Measurements from ENCODE around the gene DIS3L2.

Gene DIS3L2

DNA sequence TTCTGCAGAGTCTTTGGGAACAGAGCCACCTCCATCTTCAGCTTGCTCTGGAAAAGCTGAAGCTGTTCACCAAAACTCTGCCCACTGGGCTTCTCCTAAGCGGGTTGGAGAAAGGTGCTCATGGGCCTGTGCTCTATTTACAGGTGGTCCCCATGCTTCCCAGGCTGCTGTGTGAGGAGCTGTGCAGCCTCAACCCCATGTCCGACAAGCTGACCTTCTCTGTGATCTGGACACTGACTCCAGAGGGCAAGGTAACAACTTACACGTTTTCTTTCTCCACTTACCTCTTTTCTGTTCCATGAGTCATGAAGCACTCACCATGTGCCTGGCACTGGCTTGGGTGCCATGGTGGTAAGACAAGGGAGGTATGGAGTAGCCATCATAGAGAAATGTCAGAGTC lies 287.6 kb downstream of the DIS3L2 start:
- TF ChIP-seq ZFX (IDR thresholded peaks at IDR 0.05; ENCODE audit: borderline replicate concordance) (no peak), CTCF (IDR thresholded peaks at IDR 0.05) (no peak)
- no peak overlapping the region for H3K27ac ChIP-seq

GRCh38 chr2:232250246-232251175 lies 289.0 kb downstream of the DIS3L2 start:
- TF ChIP-seq CTCF (IDR thresholded peaks at IDR 0.05) (no peak), ZFX (IDR thresholded peaks at IDR 0.05; ENCODE audit: borderline replicate concordance) (no peak)
- H3K27ac ChIP-seq: peak overlapping the region; percentile 44

DNA sequence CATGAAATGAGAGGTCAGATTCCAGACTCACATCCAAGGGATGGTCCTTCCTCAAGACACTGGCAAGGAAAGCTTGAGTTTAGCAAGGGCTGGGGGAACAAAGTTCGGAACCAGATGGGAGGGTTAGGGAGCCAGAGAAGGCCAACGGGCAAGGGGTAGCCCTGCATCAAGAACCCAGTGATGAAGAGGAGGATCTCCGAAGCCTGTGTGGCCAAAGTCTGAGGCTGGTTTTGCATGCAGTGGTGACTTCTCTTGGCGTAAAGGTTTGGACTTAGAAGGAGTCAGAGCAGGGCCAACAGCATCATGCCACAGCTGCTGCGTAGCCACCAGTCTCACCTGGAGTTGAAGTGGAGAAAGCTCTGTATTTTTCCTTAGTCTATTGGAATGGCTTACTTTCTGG lies 293.5 kb downstream of the DIS3L2 start:
- no peak overlapping the region for H3K27ac ChIP-seq
- no peak for TF ChIP-seq ZFX (IDR thresholded peaks at IDR 0.05; ENCODE audit: borderline replicate concordance)
- no peak for TF ChIP-seq CTCF (IDR thresholded peaks at IDR 0.05)

DNA sequence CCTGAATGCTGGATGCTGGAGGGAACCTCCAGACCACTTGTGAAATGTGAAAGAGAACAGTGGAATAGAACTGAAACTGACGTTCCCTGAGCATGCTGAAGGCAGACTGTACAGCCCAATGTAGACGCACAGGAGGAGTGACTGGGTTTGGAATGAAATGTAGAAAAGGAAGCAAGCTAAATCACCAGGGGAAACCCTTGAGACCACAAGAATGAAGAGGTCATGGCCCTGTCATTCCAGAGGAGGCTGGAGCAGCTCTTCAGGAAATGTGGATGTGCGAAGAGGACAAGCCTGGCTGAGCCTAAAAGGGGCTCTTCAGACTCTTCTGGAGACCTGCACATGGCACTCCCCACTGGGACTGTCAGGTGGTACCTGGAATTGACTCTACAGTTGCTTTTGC lies 298.6 kb downstream of the DIS3L2 start:
- no peak overlapping the region for H3K27ac ChIP-seq
- TF ChIP-seq CTCF (IDR thresholded peaks at IDR 0.05) (no peak), ZFX (IDR thresholded peaks at IDR 0.05; ENCODE audit: borderline replicate concordance) (no peak)

DNA sequence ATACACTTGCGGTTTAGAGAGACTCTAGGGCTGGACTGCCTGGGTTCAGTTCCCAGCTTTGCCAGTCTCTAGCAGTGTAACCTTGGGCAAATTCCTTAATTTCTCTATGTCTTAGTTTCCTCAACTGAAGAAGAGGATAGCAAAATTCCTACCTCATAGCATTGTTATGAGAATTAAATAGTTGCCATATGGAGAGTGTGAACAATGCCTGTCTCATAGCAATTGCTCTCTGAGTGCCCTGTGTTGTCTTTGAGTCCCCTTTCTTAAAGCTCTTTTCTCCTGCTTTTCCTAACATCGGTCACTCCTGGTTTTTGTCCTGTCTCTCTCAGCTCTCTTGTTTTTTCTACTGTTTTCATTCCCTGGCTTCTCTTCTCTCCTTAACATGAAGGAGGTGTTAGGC lies 300.3 kb downstream of the DIS3L2 start:
- no peak overlapping the region for H3K27ac ChIP-seq
- TF ChIP-seq ZFX (IDR thresholded peaks at IDR 0.05; ENCODE audit: borderline replicate concordance) (no peak), CTCF (IDR thresholded peaks at IDR 0.05) (no peak)

DNA sequence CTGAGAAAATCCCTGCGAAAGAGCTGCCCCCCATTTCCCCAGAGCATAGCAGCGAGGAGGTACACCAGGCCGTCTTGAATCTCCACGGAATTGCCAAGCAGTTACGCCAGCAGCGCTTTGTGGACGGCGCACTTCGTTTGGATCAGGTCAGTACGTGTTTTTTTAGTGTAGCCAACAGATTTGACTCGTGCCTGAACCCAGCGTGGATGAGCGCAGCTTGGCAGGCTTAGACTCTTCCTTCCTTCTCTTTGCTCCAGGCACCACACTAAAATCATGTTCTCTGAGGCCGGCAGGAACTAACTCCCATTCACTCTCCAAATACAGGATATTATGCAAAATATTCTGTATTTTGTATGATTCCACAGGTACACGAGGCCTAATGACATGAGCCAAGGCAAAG lies 301.8 kb downstream of the DIS3L2 start:
- H3K27ac ChIP-seq: no peak overlapping the region

More for the DNA sequence above, 301.8 kb downstream of the DIS3L2 start:
- TF ChIP-seq ZFX (IDR thresholded peaks at IDR 0.05; ENCODE audit: borderline replicate concordance) (no peak), CTCF (IDR thresholded peaks at IDR 0.05) (no peak)
